ENCODE data around the gene KAT6B.

Gene KAT6B

GRCh38 chr10:74925291-74925690 lies 98.9 kb downstream of the KAT6B start:
- no peak for DNase-seq

GRCh38 chr10:74925708-74926107 lies 99.3 kb downstream of the KAT6B start:
- DNase-seq: no peak

GRCh38 chr10:74926791-74927585 lies 100.6 kb downstream of the KAT6B start:
- DNase-seq: no peak

GRCh38 chr10:74927701-74928100 lies 101.3 kb downstream of the KAT6B start:
- DNase-seq: no peak

GRCh38 chr10:74928742-74929191 lies 102.4 kb downstream of the KAT6B start:
- no peak for DNase-seq

- no peak for DNase-seq
Observed at GRCh38 chr10:74929197-74929596, 102.8 kb downstream of the KAT6B start.

GRCh38 chr10:74930965-74931364 lies 104.6 kb downstream of the KAT6B start:
- no peak for DNase-seq

GRCh38 chr10:74932648-74933047 lies 106.2 kb downstream of the KAT6B start:
- DNase-seq: no peak

GRCh38 chr10:74934100-74934812 lies 107.9 kb downstream of the KAT6B start:
- no peak for DNase-seq

GRCh38 chr10:74936577-74937265 lies 110.3 kb downstream of the KAT6B start:
- DNase-seq: no peak

GRCh38 chr10:74937266-74937856 lies 111.0 kb downstream of the KAT6B start:
- no peak for DNase-seq

- no peak for DNase-seq
Observed at GRCh38 chr10:74944205-74944604, 117.8 kb downstream of the KAT6B start.

- DNase-seq: no peak
Observed at GRCh38 chr10:74947781-74948401, 121.5 kb downstream of the KAT6B start.

GRCh38 chr10:74949034-74949832 lies 122.8 kb downstream of the KAT6B start:
- no peak for DNase-seq

GRCh38 chr10:74949843-74950765 lies 123.7 kb downstream of the KAT6B start:
- no peak for DNase-seq

GRCh38 chr10:74953214-74953613 lies 126.8 kb downstream of the KAT6B start:
- no peak for DNase-seq

GRCh38 chr10:74955796-74956195 lies 129.4 kb downstream of the KAT6B start:
- no peak for DNase-seq

- no peak for DNase-seq
Observed at GRCh38 chr10:74956555-74957111, 130.2 kb downstream of the KAT6B start.

GRCh38 chr10:74957285-74957961 lies 131.0 kb downstream of the KAT6B start:
- no peak for DNase-seq

- DNase-seq: no peak
Observed at GRCh38 chr10:74958316-74958715, 131.9 kb downstream of the KAT6B start.

Data from T-helper 9 cell (primary cell).